Breast epithelium (tissue), 3 donors: Measurements from ENCODE around the gene CNTNAP2.

Experiments used
- POLR2A ChIP-seq: fragments of 450-650 bp; IDR thresholded peaks from one replicate; pipeline ENCODE4 v1.6.1; 2016; ENCODE audit warnings: antibody characterized with exemption, mild to moderate bottlenecking, moderate library complexity
- POLR2AphosphoS5 ChIP-seq, 3 donors: sonication (generic); formaldehyde crosslinking; IDR thresholded peaks; one replicate each; pipeline ENCODE4 v1.6.1; 2017; ENCODE audit warnings: antibody characterized with exemption in 3 of 3
- TF ChIP-seq, protein P1 (sequence below), 3 donors: fragments of 450-650 bp; IDR thresholded peaks; one replicate each; pipeline ENCODE4 v1.5.1; 2016 to 2017; ENCODE audit warnings: antibody characterized with exemption in 3 of 3, mild to moderate bottlenecking in 3 of 3, moderate library complexity in 3 of 3

DNA sequence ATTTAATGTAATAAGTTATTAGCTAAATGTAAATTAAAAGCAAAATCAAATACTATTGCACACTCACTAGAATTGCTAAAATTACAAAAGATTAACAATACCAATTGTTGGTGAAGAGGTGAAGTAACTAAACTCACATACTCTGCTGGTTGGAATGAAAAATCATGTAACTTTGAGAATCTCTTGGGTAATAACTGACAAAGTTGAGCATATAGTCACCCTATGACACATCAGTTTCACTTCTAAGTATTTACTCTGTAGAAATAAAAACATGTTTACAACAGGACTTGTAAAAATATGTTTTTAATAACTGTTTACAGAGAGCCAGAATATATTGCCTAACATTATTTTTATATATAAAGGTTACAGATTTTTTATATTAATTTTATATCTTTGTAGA, 33.6 kb downstream of the CNTNAP2 start:
- TF ChIP-seq POLR2A, result no peak
- TF ChIP-seq, protein P1, sequence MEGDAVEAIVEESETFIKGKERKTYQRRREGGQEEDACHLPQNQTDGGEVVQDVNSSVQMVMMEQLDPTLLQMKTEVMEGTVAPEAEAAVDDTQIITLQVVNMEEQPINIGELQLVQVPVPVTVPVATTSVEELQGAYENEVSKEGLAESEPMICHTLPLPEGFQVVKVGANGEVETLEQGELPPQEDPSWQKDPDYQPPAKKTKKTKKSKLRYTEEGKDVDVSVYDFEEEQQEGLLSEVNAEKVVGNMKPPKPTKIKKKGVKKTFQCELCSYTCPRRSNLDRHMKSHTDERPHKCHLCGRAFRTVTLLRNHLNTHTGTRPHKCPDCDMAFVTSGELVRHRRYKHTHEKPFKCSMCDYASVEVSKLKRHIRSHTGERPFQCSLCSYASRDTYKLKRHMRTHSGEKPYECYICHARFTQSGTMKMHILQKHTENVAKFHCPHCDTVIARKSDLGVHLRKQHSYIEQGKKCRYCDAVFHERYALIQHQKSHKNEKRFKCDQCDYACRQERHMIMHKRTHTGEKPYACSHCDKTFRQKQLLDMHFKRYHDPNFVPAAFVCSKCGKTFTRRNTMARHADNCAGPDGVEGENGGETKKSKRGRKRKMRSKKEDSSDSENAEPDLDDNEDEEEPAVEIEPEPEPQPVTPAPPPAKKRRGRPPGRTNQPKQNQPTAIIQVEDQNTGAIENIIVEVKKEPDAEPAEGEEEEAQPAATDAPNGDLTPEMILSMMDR (IDR thresholded peaks at IDR 0.05), result no peak
- TF ChIP-seq POLR2AphosphoS5 (IDR thresholded peaks at IDR 0.05), result no peak
